D721Med (cell line): ENCODE results near the gene FBLN2.

Experiments used
- DNase-seq: peaks from one replicate; pipeline ENCODE4 v3.0.0; 2011; ENCODE audit warnings: low spot score; ENCODE audit not compliant: insufficient read length
- FAIRE-seq: peaks from 2 replicates; lab custom pipeline; 2011; peaks lifted over from hg19 to GRCh38; lab: Jason Lieb, UNC
- TF ChIP-seq, protein P1 (sequence below): IDR thresholded peaks from 2 replicates; pipeline ENCODE4 v1.5.1; 2012; ENCODE audit warnings: mild to moderate bottlenecking, control low read depth; ENCODE audit not compliant: insufficient read depth; ENCODE audit errors: missing control alignments

Gene FBLN2

DNA sequence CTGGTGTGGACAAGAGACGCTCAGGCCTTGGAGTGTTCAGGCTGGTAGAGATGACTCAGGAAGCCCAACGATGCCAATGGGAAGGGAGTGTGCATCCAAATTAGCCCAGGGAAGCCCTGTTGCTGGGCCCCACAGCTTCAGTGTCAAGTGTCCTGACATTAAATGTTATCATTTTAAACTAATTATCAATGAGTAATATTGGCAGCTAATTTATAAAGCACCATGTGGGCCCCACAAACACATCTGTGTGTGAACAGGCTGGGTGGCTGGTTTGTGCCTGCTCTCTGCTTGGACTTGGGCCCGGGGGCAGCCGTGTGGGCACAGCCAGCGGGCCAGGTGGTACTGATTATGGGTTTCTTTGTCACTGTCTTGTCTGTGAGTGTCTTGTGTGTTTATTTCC, 15.0 kb downstream of the FBLN2 start:
- FAIRE-seq (no peak), DNase-seq (no peak)
- TF ChIP-seq, protein P1, sequence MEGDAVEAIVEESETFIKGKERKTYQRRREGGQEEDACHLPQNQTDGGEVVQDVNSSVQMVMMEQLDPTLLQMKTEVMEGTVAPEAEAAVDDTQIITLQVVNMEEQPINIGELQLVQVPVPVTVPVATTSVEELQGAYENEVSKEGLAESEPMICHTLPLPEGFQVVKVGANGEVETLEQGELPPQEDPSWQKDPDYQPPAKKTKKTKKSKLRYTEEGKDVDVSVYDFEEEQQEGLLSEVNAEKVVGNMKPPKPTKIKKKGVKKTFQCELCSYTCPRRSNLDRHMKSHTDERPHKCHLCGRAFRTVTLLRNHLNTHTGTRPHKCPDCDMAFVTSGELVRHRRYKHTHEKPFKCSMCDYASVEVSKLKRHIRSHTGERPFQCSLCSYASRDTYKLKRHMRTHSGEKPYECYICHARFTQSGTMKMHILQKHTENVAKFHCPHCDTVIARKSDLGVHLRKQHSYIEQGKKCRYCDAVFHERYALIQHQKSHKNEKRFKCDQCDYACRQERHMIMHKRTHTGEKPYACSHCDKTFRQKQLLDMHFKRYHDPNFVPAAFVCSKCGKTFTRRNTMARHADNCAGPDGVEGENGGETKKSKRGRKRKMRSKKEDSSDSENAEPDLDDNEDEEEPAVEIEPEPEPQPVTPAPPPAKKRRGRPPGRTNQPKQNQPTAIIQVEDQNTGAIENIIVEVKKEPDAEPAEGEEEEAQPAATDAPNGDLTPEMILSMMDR = no peak

- DNase-seq (no peak), FAIRE-seq (no peak)
- TF ChIP-seq, protein P1 = no peak
These were observed 16.0 kb downstream of the FBLN2 start for GRCh38 chr3:13564751-13565560.

GRCh38 chr3:13565581-13566452, 16.9 kb downstream of the FBLN2 start:
- TF ChIP-seq, protein P1 = no peak
- no peak for DNase-seq
- no peak for FAIRE-seq

- FAIRE-seq = no peak
These were observed 17.5 kb downstream of the FBLN2 start for GRCh38 chr3:13566453-13566748.

DNA sequence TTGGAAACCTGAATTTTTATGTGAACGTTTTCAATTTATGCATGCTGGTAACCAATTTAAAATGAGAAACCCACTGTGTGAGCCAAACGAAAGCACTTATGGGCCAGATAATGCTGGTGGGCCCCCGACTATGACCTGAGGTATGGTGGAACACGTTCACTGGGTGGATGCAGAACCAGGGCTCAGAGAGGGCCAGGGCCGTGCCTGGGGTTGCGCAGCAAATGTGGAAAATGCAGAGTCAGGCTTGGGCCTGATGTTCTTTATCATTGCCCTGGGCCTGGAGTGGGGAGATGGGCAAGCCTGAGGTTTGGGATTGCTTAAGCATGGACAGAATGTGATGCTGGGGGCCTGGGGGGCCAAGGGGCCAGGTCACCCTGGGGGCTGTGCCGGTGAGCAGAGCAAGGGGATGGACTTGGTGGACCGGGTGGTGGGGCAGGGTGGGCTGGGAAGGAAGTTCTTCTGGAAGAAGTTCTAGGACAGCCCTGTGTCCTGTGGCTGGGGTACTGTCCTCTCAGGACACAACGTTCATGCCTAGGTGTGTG, 17.9 kb downstream of the FBLN2 start:
- no peak for FAIRE-seq
- no peak for DNase-seq
- TF ChIP-seq, protein P1 = no peak

More at GRCh38 chr3:13566453-13566748, 17.5 kb downstream of the FBLN2 start:
- TF ChIP-seq, protein P1 = no peak
- no peak for DNase-seq

GRCh38 chr3:13567684-13568514, 19.0 kb downstream of the FBLN2 start:
- FAIRE-seq (no peak), DNase-seq (no peak)
- TF ChIP-seq, protein P1 = no peak
